Stimulated activated CD8-positive, alpha-beta memory T cell treated with anti-CD3 and anti-CD28 coated beads, Interleukin-7, amount 100 ng/mL, for 4 hours (primary cell): ENCODE results near the gene UBA5.

Experiments
- DNase-seq, 2 donors: peaks; one replicate each; pipeline ENCODE4 v3.0.0-alpha.2; 2020; ENCODE audit warnings: low read depth in 2 of 2

UBA5 gene

DNA sequence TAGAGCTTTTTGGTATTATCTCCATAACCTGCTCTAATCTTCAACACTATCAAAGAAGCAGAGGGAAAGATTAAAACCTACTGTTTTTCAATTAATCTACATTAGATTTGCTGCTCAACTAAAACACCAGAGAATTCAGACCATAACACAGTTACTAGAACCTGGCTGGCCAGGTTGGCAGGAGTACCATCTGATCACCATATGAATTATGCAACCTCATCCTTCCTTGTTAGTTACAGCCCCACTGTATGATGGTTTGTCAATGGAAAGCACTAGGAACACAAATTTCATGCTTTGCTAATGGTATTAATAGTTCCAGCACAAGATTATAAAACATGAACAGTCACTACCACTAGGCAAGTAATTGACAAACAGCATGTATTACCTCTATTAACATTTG lies 56.2 kb downstream of the UBA5 start:
- DNase-seq = no peak

DNA sequence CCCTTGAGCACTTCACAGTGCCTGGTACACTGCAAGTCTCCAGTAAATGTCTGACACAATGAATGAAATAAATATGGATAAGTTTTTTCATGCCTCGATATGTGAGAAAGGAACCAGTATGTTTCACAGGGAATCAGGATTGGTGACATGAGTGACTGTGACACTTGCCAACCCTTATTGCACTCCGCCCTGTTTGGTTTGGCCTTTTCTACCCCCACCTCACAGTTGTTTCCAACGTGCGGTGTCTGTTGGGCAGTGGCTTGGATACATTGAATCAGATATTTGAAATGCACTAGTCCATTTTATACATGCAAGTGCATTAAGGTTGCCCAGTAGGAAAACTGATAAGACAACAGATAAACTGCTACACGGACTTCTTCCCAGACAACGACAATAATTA lies 60.1 kb downstream of the UBA5 start:
- DNase-seq = no peak

DNA sequence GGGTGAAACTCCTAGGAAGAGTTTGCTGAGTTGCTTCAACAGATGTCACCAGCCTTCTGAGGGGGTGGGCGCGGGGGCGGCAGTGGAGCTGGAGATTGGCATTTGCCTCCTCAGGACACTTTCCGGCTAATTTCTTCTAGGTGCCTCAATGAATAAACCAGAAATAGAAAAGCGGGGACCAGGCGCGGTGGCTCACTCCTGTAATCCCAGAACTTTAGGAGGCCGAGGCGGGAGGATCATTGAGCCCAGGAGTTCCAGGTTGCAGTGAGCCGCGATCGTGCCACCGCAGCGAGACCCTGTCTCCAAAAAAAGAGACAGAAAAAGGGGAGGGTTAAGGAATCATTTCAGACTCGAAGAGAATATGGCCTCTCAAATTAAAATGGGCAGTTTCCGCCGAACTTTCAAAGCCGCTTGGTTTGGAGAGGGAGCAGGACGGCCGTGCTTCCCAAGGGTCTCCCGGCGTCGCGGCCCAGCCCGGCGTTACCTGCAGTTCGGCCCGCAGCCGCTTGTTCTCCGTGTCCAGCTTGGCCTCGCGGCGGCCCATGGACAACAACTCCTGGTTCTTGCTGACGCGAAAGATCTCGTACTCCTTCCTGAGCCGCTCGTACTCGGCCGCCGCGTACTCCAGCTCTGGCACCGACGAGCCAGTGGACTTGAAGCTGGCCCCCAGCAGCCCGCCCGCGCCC lies 61.5 kb downstream of the UBA5 start:
- DNase-seq = peak in 1 of 2 donors; percentile 1

DNA sequence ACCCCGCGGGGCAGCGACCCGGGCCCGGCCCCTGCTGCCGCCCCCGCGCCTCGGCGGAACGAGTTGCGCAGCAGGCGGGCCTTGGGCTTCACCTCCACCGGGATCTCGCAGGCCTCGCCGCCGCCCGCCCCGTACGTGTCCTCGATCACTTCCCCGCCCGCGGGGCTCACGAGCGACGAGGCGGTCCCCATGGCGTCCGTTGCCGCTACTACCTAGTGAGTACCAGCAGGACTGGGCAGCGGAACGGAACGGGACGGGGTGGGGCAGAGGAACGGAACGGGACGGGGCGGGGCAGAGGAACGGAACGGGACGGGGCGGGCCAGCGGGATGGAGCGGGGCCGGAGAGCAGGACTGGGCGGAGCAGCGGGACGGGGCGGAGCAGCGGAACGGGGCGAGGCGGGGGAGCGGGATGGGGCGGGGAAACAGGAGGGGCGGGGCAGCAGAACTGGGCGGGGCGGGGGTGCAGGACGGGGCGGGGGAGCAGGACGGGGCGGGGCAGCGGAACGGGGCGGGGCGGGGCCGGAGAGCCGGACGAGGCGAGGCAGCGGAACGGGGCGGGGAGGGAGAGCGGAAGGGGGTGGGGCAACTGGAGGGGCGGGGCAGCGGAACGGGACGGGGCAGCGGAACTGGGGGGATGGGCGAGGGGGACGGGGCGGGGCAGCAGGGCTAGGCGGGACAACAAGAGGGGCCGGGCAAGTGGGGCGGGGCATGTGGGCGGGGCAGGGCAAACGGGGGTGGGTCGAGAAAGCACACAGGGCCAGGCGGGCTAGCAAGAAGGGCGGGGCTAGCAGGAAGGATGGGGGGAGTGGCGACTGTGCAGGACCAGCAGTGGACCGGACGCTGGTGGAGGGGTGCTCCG lies 62.3 kb downstream of the UBA5 start, which contains the start of gene NPHP3:
Gene NPHP3 (minus strand): TSS at position 245 of the 859 bp plus-strand sequence. CDS start 54 bp downstream, at position 191.
- peak; percentile 95 to 98 for DNase-seq

DNA sequence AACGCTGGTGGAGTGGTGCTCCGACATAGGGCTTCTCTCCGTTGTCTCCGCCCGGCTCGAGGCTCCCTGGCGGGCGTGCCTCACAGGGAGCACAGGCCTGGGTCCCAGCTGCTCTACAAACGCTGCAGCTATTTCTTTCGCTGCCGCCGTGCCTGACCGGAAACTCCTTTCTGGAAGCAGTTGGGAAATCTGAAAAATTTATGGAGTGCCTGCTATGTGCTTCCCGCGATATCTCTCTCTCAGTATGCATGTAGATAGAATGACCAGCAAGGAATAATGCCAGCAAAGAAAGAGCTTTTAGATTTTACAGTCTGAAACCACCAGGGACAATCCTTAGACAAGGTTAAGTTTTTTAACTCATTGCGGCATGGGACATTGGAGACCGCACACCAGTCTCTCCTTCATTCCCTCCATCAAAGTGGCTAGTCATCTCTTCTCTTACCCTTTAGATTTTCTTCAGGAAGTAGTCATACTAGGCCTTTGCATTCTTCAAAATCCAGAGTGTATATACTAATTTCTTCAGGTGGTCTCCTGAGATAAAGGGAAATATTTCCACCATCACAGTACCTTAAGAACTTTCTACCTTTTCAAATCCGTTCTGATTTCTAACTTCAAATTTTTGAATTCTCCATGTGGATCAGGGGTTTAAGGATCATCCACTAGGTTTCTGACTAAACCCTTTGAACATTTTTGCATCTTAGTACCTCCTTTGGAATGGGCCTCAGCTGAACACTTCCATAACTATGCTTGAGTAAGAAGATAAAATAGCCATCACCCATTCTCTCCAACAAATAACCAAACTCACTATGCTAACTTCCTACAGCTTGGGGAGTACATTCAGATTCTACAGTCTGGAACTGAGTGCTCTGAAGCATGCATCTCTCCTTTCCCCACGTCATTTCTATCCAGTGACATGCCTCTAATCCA lies 63.2 kb downstream of the UBA5 start:
- DNase-seq = no peak

DNA sequence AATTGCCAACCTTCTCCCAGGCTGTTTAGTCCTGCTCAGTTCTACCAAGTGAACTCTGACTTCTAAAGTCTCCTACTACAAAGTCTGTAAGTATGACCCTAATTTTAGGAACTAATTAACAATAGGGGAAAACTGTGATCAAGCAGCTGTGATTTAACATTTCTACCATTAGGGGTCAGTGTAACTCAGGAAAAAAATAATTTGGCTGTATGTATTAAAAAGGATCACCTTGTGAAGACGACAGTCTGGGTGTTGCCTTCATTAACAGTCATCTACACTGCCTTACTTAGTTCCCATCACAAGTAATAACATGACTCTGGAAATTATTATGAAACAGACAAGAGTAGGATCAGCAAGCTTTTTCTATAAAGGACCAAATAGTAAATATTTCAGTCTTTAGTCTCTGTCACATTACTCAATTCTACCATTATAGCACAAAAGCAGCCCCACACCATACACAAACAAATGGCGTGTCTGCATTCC lies 66.3 kb downstream of the UBA5 start:
- DNase-seq = no peak
